Keratinocyte (primary cell): Measurements from ENCODE around the gene MADCAM1.

Source experiments
- CTCF ChIP-seq, 3 experiments: IDR thresholded peaks in 1 of 3; conservative IDR thresholded peaks in 1 of 3; optimal IDR thresholded peaks in 1 of 3; 2 replicates in 2 of 3; 3 replicates in 1 of 3; pipeline versions ENCODE3 to v1.5.1; 2011; ENCODE audit warnings: low read length in 3 of 3, mild to moderate bottlenecking in 3 of 3, moderate library complexity in 2 of 3, control low read depth in 1 of 3, inconsistent platforms in 1 of 3; ENCODE audit not compliant: insufficient read depth in 2 of 3; ENCODE audit errors: extremely low read depth in 1 of 3
- EZH2 ChIP-seq: IDR thresholded peaks from one replicate; pipeline ENCODE4 v1.6.1; 2012; ENCODE audit warnings: inconsistent platforms, mild to moderate bottlenecking, low read length, moderate library complexity

- no peak for TF ChIP-seq EZH2
- TF ChIP-seq CTCF (optimal IDR thresholded peaks at IDR 0.05 in 1 of 3, IDR thresholded peaks at IDR 0.05 in 1 of 3, conservative IDR thresholded peaks at IDR 0.05 in 1 of 3; ENCODE audit: extremely low read depth in 1 of 3, insufficient read depth in 2 of 3, low read length in 3 of 3): peak in 2 of 3 experiments; percentile 46 to 50
Measured at GRCh38 chr19:482186-483041, 13.9 kb upstream of the MADCAM1 start.
